Smooth muscle cell of the brain vasculature (primary cell): ENCODE data around the gene ANKLE2.
"Not testable (repeated sequence)": the region's sequence is repeated elsewhere in the genome, so short reads cannot be mapped to it uniquely, and the experiment has no call there.

Source experiments
- DNase-seq: peaks from one replicate; pipeline ENCODE4 v3.0.0-alpha.2; 2012; ENCODE audit warnings: low read depth, low spot score

The ANKLE2 gene

GRCh38 chr12:132719141-132719953 is 42.3 kb downstream of the ANKLE2 start:
- DNase-seq: no peak

GRCh38 chr12:132718644-132719043 is 43.0 kb downstream of the ANKLE2 start:
- no peak for DNase-seq

GRCh38 chr12:132717531-132718387 is 43.9 kb downstream of the ANKLE2 start:
- DNase-seq: no peak

- DNase-seq: no peak
These were observed 44.6 kb downstream of the ANKLE2 start for GRCh38 chr12:132717011-132717410.

- no peak for DNase-seq
These were observed 45.3 kb downstream of the ANKLE2 start for GRCh38 chr12:132716356-132716755.

GRCh38 chr12:132715874-132716273 is 45.8 kb downstream of the ANKLE2 start:
- DNase-seq: no peak

- no peak for DNase-seq
These were observed 48.5 kb downstream of the ANKLE2 start for GRCh38 chr12:132713123-132713522.

GRCh38 chr12:132711080-132711843 is 50.4 kb downstream of the ANKLE2 start:
- no peak for DNase-seq

- peak; percentile 23 for DNase-seq
These were observed 51.1 kb downstream of the ANKLE2 start, which contains the start of gene PGAM5 for GRCh38 chr12:132710405-132711079. Gene PGAM5 (plus strand): TSS chr12:132710842. CDS start chr12:132710877, 35 bp downstream.

- no peak for DNase-seq
These were observed 51.6 kb downstream of the ANKLE2 start for GRCh38 chr12:132710043-132710404.

GRCh38 chr12:132708150-132708549 is 53.5 kb downstream of the ANKLE2 start:
- DNase-seq: no peak

GRCh38 chr12:132707241-132707640 is 54.4 kb downstream of the ANKLE2 start:
- no peak for DNase-seq

- no peak for DNase-seq
These were observed 58.0 kb downstream of the ANKLE2 start for GRCh38 chr12:132703641-132704040.

GRCh38 chr12:132702640-132703039 is 59.0 kb downstream of the ANKLE2 start:
- no peak for DNase-seq

GRCh38 chr12:132700212-132700822 is 61.3 kb downstream of the ANKLE2 start:
- peak; percentile 31 for DNase-seq

- DNase-seq: no peak
These were observed 63.3 kb downstream of the ANKLE2 start for GRCh38 chr12:132698341-132698740.

- DNase-seq: no peak
These were observed 66.2 kb downstream of the ANKLE2 start for GRCh38 chr12:132695431-132695830.

GRCh38 chr12:132694888-132695287 is 66.7 kb downstream of the ANKLE2 start:
- not testable (repeated sequence) for DNase-seq

GRCh38 chr12:132692030-132692429 is 69.6 kb downstream of the ANKLE2 start:
- DNase-seq: not testable (repeated sequence)

GRCh38 chr12:132690112-132690511 is 71.5 kb downstream of the ANKLE2 start:
- no peak for DNase-seq

- DNase-seq: no peak
These were observed 72.4 kb downstream of the ANKLE2 start for GRCh38 chr12:132689227-132689626.
